ENCODE data around the gene ERCC6L2. TPM values are rescaled to one million over a fixed set of nuclear protein-coding genes. Genes with fewer than 3 reads are reported as not detected.

The ERCC6L2 gene, protein sequence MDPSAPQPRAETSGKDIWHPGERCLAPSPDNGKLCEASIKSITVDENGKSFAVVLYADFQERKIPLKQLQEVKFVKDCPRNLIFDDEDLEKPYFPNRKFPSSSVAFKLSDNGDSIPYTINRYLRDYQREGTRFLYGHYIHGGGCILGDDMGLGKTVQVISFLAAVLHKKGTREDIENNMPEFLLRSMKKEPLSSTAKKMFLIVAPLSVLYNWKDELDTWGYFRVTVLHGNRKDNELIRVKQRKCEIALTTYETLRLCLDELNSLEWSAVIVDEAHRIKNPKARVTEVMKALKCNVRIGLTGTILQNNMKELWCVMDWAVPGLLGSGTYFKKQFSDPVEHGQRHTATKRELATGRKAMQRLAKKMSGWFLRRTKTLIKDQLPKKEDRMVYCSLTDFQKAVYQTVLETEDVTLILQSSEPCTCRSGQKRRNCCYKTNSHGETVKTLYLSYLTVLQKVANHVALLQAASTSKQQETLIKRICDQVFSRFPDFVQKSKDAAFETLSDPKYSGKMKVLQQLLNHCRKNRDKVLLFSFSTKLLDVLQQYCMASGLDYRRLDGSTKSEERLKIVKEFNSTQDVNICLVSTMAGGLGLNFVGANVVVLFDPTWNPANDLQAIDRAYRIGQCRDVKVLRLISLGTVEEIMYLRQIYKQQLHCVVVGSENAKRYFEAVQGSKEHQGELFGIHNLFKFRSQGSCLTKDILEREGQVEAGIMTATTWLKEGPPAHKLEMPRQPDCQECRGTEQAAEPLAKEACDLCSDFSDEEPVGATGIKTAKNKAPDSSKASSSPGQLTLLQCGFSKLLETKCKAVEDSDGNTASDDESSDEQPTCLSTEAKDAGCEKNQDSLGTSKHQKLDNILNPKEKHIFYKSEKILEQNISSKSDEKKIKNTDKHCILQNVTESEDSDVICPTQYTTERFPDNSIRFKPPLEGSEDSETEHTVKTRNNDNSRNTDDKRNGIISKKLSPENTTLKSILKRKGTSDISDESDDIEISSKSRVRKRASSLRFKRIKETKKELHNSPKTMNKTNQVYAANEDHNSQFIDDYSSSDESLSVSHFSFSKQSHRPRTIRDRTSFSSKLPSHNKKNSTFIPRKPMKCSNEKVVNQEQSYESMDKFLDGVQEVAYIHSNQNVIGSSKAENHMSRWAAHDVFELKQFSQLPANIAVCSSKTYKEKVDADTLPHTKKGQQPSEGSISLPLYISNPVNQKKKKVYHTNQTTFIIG (N-terminal part only)
- 10 to 100 TPM; 22.9 to 37.3 TPM for total RNA-seq
- long read RNA-seq, partial matches to known transcripts, result 0 of 15 reads
- long read RNA-seq, other reads (novel, unspliced or antisense), result 15 of 15 reads

DNA sequence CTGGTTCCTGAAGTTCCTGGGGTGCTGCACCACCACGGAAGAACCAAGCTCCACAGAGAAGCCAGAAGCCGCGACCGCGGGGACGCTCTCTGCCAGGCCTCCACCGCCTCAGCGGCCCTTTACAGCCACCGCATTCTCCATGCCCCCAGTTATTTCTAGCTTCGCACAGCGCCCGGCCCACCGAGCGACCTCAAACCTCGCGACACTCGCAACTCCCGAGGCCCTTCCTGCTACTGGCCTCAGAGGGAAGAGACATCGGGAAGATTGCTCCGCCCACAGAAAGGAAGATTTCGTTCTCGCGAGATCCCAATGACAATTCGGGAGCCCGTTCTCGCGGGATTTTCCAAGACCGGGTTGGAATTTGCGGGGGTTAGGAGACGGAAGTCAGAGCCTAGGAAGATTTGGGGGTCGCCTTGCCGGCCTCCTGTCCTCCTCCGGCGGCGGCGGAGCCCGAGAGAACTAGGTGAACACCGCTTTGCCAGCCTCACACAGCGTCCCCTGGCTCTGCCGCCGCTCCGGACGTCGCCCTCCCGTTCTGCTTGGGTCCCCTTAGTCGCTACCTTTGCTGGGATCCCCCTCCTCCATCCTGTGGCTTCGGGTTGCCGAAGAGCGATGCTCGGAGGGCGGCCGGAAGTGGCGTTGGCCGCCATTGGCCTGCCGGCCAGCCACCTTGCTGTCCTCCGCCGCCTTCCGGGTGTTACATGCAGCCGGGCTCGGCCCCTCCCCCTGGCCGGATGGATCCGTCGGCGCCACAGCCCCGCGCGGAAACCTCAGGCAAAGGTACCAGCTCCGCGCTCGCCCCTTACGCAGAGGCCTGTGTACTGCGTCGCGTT, at the start of gene ERCC6L2:
ERCC6L2 (plus strand) TSS at position 387 of the 833 bp plus-strand sequence; CDS start at position 735, 348 bp downstream.
- intact Hi-C loops (cut with DNase I), result loop anchor here in 1 of 2 donors (10.0 kb wide), 1 partner anchor 371 kb away; no protein-coding TSS in a partner anchor
- peak; percentile 96 for DNase-seq
- ATAC-seq, result peak; percentile 96 to 97

DNA sequence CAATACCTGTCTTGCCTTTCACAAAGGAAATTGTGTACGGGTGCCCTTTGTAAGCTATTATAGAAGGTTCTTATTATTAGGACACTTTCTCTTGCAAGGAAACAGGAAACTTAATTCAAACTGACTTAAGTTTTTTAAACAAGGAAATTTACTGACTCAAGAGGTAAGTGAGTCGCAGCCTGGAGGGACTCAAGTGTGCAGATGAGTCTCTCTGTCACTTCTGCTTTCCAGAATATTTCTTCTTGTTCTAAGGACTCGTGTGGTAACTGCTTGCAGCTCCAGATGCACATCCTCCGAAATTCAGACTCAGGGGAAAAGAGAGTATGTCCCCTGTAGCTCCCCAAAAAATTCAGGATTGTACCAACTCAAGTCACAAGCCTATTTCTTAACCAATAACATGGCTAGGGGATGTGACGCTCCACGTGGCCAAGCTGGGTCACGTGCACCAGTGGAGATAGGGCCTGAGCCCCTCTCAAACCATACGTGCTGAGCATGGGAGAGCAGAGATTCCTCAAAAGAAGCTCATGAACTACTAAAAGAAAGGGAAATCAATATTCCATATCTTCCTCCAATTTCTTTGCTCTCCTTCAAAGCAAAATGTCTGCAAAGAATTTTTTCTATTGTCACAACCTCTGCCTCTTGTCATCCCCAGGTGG, 49.2 kb upstream of the ERCC6L2 start:
- ATAC-seq, result no peak
- intact Hi-C loops (cut with DNase I), result no loop called here

DNA sequence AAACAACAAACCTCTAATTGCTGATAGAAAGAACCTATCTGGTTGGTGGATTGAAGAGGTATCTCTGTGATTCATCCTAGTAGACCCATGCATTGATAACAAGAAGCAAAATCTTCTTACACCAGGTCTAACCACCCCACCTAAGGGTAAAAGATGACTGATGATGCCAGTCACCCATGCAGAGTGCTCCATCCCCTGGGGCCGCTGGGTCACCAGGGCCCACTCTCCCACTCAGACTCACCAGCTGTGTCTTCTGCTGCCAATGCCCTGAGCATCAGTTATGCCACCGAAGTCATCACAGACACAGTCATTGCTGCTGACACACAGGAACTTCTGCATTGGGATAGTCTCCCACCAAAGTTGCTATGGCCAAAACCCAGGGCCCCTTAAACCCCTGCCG, 44.7 kb upstream of the ERCC6L2 start:
- intact Hi-C loops (cut with DNase I), result no loop called here
- no peak for ATAC-seq
- DNase-seq, result no peak

More for the DNA sequence above, 49.2 kb upstream of the ERCC6L2 start:
- DNase-seq, result no peak

DNA sequence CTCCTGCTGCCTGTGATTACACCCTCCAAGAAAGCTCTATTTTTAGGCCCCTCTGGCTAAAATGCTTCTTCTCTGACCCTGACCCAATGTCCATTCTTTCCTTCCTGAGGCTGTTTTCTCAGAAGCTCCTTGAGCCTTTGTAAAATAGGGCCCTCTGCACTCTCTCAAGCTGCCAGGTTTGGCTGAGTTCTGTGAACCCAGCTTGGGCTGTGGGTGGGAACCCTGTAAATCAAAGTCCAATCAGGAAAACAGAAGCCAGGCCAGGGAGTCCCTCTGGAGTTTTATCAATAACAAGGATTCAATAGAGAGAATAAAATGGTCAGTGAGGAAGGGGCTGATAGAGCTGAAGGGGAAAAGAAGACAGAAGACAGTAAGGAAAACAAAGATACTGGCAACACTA, 43.7 kb upstream of the ERCC6L2 start:
- no peak for ATAC-seq
- intact Hi-C loops (cut with DNase I), result no loop called here
- DNase-seq, result no peak

DNA sequence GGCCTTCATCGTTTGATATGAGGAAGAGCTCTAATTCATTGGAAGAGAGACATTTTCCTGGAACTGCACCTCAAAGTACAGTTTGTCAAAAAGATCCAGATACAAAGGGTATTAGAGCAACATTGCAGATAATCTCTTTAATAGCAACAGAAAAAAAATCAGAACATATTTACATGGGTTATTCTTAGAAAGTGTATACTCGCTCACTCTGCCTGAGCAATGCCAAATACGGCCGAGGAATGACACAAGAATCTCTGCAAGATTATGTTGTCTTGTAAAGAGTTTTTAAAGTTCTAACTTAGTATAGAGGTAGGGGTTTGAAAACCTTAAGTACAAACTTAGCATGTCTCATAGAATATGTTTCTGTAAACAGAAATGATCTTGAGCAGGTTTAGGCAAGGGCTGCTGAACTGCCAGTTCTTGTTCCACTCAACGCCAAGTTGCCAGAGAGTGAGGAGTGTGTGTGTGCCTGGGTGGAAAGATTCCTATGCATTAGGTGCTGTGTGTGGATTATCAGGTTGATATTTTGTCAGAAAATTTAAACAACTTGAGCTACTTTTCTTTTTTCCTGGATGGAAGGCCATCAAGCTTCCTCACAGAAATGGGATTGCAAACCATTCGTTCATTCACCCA, 41.8 kb upstream of the ERCC6L2 start:
- DNase-seq, result no peak
- no peak for ATAC-seq
- intact Hi-C loops (cut with DNase I), result no loop called here

DNA sequence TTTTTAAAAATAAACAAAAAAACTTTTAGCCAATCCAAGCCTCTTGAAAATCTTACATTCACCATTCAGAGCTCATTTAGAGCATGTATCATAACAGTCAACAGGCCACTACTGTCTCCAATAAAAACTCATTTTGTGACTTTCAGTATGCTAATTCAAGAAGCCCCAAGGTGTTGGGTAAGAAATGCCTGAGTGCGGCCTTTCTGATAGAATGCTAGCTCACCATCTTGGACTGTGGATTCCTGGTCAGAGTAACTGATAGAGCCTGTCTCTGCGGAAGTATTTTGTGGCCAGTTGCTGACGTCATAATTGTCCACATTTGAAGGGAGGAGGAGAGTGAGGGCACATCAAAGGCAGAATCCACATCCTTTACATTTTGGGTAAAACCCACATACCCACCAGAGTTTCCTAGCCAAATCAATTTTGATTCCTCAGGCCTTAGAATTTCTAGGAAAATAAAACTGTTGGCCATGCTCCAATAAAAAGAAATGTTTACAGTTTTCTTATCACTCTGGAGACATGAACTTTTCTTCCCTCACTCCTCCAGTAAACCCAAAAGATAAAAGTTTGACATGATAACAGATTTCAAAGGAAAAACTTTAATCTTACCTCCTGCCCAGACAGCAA, 41.1 kb upstream of the ERCC6L2 start:
- ATAC-seq (peak in 1 of 2 donors; percentile 41), DNase-seq (no peak)
- intact Hi-C loops (cut with DNase I), result no loop called here

DNA sequence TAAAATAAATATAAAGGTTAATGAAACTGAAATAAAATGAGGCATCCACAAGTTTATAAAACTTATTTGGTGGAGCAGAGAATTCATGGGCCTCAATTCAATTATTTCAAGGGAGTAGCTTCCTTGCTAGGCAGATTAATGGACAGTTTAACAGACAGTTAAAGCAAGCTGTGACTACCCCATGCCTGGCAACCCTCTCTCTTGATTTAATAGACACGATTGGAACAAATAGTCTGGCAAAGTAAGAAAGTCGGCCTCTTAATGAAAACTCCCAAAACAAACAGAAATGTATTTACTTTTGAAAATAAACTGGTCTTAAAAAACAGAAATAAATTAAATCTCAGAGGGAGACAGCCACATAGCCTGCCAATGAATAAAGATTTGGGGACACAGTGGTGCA, 40.1 kb upstream of the ERCC6L2 start:
- no peak for ATAC-seq
- intact Hi-C loops (cut with DNase I), result no loop called here
- DNase-seq, result no peak

DNA sequence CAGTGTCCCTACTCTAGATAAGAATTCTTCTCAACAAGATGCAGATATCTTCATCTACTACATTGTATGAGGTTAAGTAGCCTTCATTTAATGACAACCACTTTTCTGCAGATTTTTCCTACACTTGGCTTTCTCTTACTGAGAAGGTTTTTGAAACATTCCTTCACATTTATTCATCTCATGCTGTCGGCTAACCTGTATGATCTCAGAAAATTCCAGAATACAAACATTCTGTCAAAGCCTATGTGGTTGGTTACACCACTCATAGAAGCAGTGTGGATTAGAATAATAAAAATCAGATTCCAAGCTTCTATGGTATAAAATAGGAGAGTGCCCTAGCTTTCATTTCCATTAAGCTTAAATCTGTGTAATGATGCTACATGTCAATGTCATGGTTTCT, 39.4 kb upstream of the ERCC6L2 start:
- intact Hi-C loops (cut with DNase I), result no loop called here
- DNase-seq (no peak), ATAC-seq (peak in 1 of 2 donors; percentile 27)

DNA sequence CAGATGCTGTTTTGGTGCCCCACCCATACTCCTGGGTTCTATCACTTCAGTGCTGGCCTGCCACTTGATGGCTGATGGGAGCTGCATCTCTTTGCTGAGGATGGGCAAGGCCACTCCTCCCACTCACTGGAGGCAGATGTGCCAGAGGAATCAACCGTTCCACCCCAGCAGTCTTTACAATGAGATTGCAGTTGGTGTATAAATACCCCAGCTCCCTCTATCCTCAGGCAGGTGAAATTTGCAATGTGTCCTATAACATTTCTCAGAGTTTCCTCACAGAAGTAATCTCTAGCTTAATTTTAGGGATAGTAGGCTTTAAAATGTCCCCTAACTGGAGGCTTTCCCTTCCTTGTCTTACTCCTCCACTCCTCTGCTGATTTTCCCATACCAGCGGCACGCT, 36.5 kb upstream of the ERCC6L2 start:
- ATAC-seq, result no peak
- intact Hi-C loops (cut with DNase I), result no loop called here
- no peak for DNase-seq

DNA sequence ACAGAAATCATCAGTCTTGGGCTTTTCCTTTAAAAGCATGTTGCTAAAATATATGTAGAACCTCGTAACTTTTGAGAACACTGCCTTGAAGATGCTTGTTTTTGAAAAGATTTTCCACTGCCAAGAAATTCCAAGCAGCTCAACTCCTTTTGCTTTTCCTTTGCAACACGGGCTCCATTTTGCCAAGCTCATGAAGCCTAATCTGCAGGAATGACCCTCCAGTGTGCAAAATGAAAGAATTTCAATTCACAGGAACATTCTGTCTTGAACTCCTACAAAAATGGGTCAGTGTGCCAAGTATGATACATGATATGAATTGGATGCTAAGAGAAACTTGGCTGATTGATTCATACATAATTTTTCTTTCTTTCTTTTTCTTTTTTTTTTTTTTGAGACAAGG, 35.4 kb upstream of the ERCC6L2 start:
- ATAC-seq (no peak), DNase-seq (no peak)
- intact Hi-C loops (cut with DNase I), result no loop called here

DNA sequence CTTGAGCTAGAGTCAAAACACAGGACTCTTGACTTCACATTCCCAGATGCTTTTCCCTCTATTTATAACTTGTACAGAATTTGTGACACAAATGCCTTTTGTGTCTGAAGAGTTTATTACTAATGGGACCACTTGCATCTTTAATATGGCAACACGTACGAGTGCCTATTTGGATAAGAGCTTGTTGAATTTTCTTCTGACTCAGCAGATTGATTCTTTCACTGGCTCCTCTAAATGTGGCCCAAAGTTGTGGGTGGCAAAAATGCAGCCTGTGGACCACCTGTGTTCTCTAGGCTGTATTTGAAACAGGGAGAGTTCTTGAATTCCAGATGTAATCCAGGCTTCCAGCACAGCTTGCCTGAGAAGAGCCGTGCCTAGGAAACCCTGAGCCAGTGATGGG, 34.1 kb upstream of the ERCC6L2 start:
- DNase-seq (no peak), ATAC-seq (no peak)
- intact Hi-C loops (cut with DNase I), result no loop called here

DNA sequence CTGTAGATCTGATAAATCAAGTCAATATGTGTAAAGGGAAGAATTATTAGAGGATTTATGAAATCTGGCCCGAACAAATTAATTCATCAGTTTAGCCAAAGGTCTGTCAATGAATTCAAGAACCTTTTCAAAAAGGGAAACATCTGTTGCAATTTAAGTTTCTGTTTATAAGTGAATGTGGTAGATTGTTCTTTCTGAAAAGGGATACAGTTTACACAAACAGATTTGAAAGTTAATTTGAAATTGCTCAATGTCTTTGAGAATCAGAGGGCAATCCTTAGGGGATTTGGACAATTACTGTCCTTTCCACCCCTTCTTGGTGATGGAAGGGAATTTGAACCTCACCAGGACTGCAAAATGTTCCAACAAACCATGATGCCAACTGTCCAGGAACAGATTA, 29.7 kb upstream of the ERCC6L2 start:
- no peak for DNase-seq
- no peak for ATAC-seq
- intact Hi-C loops (cut with DNase I), result no loop called here

DNA sequence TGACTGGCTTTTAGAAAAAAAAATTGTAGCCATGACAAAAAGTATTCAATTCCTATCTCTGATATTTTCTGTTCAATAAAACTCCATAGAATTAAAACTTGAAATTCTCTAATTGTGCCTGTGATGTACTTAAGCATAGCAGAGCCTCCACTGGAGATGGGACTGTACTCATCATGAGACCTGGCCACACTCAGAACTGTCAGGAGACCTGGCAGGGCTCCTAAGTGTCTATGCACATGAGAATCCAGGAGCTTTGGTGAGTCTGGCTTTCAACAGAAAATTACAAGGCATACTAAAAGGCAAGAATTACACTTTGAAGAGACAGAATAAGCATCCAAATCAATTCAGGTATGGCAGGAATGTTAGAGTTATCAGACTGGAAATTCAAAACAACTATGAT, 26.7 kb upstream of the ERCC6L2 start:
- DNase-seq (no peak), ATAC-seq (no peak)
- intact Hi-C loops (cut with DNase I), result no loop called here

DNA sequence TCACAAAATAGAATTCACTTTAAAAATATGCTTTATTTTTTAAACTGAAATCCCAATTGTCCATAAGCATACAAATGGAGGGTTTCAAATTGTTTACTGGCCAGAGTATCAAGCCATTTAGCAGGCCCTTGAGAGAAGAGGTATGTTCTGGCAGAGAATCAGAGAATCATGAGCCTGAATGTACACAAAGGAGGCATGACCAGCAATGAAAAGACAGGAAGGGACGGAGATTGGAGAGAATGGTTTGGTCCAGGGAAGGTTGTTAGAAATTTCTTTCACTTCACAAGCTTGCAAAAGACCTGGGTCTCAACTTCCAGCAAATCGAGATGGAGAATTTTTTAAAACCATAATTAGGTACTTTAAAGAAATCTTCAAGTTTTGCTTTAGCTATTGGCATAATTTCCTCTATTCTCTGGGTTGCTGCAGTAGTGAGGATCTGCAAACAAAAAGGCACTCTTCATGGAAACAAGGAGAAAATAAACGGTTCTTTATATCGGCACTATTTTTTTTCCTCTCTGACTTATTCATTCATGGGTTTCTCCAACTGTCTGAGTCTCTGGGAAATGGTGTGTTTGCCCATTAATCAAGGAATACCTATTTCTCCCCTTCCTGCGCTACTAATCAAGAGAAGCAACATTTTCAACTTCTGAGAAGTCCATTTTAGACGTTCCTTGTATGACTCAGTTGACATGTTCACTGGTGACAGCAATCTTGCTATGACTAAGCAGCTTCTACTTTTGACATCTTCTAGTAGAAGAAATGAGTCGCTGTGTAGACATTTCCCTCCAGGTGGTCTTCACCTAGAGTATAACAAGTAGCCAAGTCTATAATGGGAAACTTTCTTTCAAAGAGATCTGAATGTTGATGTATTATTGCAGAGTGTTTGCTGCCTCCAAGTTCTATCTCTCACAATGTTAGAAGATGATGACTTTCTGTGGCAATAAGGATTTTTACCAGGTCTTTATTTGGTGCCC, 23.1 kb upstream of the ERCC6L2 start:
- no peak for ATAC-seq
- DNase-seq, result no peak
- intact Hi-C loops (cut with DNase I), result no loop called here

DNA sequence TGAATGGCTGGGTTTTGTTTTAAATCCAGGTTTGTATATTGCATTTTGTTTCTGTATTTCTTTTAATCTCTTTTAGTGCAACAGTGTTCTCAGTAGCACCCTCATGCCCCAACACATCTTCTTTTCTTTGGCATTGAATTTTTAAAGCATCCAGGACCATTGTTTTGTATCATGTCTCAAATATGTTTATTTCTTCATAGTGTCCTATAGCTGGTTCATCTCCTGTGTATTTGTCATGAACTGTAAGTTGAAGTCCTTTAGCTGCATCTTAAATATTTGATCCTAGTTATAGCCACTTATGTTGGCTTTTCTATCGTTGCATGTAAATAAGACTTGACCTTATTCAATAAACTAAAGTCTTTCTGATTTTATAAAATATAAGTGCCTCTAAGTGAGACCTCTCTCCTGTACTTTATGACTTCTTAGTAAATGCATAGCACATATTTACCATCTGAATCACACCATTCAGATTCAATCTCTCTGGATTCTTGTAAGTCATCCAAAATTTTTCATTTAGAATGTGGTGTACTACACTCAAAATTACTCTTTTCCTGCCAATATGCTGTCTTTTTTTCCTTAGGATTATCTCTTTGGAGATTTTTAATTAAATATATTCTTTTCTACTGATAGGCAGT, 21.0 kb upstream of the ERCC6L2 start:
- ATAC-seq (no peak), DNase-seq (no peak)
- intact Hi-C loops (cut with DNase I), result no loop called here

DNA sequence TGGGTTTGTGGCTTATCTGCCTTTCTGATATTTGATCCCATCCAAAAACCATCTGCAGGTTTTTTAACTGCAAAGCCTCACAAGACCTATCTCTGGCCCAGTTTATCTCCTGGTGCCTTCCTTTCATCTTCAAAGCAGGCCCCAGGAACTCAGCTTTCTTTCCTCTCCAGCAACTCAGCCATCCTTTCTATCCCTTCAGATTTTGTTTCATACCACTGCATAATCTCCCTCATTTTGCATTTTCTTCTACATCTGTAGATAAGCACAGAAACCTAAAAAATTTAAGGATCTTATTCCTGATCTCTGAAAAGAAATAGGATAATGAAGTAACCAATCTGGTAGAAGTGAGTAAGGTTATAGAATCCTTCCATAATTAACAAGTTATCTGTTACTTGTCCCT, 19.5 kb upstream of the ERCC6L2 start:
- intact Hi-C loops (cut with DNase I), result no loop called here
- ATAC-seq (no peak), DNase-seq (no peak)
